Measurements from ENCODE around the gene TSPEAR.

- TF ChIP-seq POLR2A (IDR thresholded peaks at IDR 0.05) (no peak), CTCF (IDR thresholded peaks at IDR 0.05 in 8 of 11, conservative IDR thresholded peaks at IDR 0.05 in 3 of 11) (no peak)
Observed at GRCh38 chr21:44564886-44565598, 146.3 kb downstream of the TSPEAR start.

Measured in spleen (tissue), 7 donors.